Smooth muscle cell (in vitro differentiated cells): ENCODE measurements around the gene ENTHD1. TPM values are rescaled to one million over a fixed set of nuclear protein-coding genes. Genes with fewer than 3 reads are reported as not detected.

Source experiments
- DNase-seq: peaks from one replicate; lab custom pipeline; 2025; ENCODE audit not compliant: unreplicated experiment; lab: John Stamatoyannopoulos, UW
- H2AFZ ChIP-seq: fragments of 200-600 bp; sonication (generic); 2 replicates; pipeline ENCODE4 v1.6.0; 2016; ENCODE audit warnings: antibody characterized with exemption, low read depth, mild to moderate bottlenecking
- H3F3A ChIP-seq: fragments of 200-600 bp; sonication (generic); 2 replicates; pipeline ENCODE4 v1.6.0; 2017; ENCODE audit warnings: antibody characterized with exemption, low read depth
- H3K27ac ChIP-seq: fragments of 200-600 bp; sonication (generic); 2 replicates; pipeline ENCODE4 v1.5.1; 2016; ENCODE audit warnings: low read depth, mild to moderate bottlenecking
- H3K27me3 ChIP-seq: fragments of 200-600 bp; sonication (generic); 2 replicates; pipeline ENCODE4 v1.6.1; 2016; ENCODE audit warnings: low read depth, mild to moderate bottlenecking
- H3K36me3 ChIP-seq: fragments of 200-600 bp; sonication (generic); 2 replicates; pipeline ENCODE4 v1.5.1; 2016; ENCODE audit warnings: low read depth
- H3K4me1 ChIP-seq: fragments of 200-600 bp; sonication (generic); 2 replicates; pipeline ENCODE4 v1.5.1; 2016; ENCODE audit warnings: low read depth
- H3K4me2 ChIP-seq: fragments of 200-600 bp; sonication (generic); 2 replicates; pipeline ENCODE4 v1.6.0; 2016; ENCODE audit warnings: mild to moderate bottlenecking
- H3K4me3 ChIP-seq: fragments of 200-600 bp; sonication (generic); 2 replicates; pipeline ENCODE4 v1.5.1; 2016; ENCODE audit warnings: mild to moderate bottlenecking
- H3K79me2 ChIP-seq: fragments of 200-600 bp; sonication (generic); 2 replicates; pipeline ENCODE4 v1.6.0; 2016; ENCODE audit warnings: low read depth, mild to moderate bottlenecking
- H3K9ac ChIP-seq: fragments of 200-600 bp; sonication (generic); 2 replicates; pipeline ENCODE4 v1.6.0; 2016; ENCODE audit warnings: low read depth
- H3K9me3 ChIP-seq: fragments of 200-600 bp; sonication (generic); replicated peaks from 2 replicates; pipeline ENCODE4 v1.5.1; 2016; ENCODE audit warnings: low read depth
- H4K20me1 ChIP-seq: fragments of 200-600 bp; sonication (generic); 2 replicates; pipeline ENCODE4 v1.6.0; 2016; ENCODE audit warnings: low read depth
- WGBS: methylation state at CpG from one replicate; pipeline ENCODE4 v1.1.7; 2016; ENCODE audit warnings: low lambda C conversion rate; 5-methylcytosine and 5-hydroxymethylcytosine counted together
- polyA plus RNA-seq: library from polyadenylated mRNA; unstranded; fragments of >200 nt; fragmentation: Nextera tagmentation; extraction: Ambion mirVana; gene quantifications from 2 replicates; pipeline ENCODE4 v1.2.1, GENCODE V29; 2016
- total RNA-seq: library from RNA; depleted of rRNA; stranded (reverse); fragments of >200 nt; gene quantifications from 2 replicates; pipeline ENCODE4 v1.2.3, GENCODE V29; 2014
- TF ChIP-seq, protein P1 (sequence below): fragments of 200-600 bp; sonication (generic); IDR thresholded peaks from 2 replicates; pipeline ENCODE4 v1.5.1; 2017; ENCODE audit warnings: borderline replicate concordance, mild to moderate bottlenecking, antibody characterized with exemption; ENCODE audit not compliant: insufficient read depth, poor library complexity, severe bottlenecking

Gene ENTHD1
- total and polyA plus RNA-seq, 2 experiments from 2014 or later, result not detected

DNA sequence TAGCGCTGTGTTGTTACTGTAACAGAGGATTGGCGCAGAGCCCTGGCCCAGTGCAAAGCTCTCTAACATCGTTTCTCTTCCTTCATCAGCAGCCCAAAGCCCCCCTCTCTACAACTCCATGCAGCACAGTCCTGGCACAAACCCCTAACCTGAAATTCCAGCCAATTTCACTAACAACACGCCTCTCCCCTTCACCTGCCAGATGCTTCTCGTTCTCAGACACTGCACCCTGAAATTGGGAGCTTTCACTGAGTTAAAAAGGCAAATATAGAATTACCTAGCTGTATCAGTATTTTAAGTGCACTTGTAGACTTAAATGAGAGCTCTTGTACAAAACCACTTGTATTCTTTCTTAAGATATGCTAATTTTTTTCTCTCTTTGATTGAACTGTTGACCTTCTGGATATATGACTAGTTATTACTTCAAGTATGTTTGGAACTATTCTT lies 23.7 kb upstream of the ENTHD1 start:
- TF ChIP-seq, protein P1, sequence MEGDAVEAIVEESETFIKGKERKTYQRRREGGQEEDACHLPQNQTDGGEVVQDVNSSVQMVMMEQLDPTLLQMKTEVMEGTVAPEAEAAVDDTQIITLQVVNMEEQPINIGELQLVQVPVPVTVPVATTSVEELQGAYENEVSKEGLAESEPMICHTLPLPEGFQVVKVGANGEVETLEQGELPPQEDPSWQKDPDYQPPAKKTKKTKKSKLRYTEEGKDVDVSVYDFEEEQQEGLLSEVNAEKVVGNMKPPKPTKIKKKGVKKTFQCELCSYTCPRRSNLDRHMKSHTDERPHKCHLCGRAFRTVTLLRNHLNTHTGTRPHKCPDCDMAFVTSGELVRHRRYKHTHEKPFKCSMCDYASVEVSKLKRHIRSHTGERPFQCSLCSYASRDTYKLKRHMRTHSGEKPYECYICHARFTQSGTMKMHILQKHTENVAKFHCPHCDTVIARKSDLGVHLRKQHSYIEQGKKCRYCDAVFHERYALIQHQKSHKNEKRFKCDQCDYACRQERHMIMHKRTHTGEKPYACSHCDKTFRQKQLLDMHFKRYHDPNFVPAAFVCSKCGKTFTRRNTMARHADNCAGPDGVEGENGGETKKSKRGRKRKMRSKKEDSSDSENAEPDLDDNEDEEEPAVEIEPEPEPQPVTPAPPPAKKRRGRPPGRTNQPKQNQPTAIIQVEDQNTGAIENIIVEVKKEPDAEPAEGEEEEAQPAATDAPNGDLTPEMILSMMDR, result no peak

DNA sequence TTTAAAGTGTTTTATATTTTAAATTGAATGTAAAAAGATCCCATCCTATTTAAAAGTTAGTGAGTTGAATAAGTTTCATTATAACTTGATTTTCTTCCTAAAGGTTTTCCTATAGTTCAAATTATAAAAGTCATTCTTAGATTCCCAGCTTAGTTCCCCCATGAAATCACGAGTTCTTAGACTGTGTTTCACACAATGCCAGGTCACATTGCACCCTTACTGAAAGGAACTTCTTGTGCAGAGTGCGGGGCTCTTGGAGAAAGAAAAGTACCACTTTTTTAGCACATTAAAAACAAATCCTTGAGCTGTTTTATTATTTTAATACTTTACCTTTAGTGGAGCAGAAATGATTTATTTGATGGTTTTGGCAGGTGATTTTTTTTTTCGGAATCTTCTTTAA lies 22.9 kb upstream of the ENTHD1 start:
- H3K4me1 ChIP-seq, result peaks cover 7% of the 10 kb centered on the region
- no peaks in the 10 kb centered on the region for H3F3A ChIP-seq
- H3K27ac ChIP-seq, result no peak overlapping the region
- TF ChIP-seq, protein P1, result no peak
- no peaks in the 10 kb centered on the region for H3K79me2 ChIP-seq
- H3K4me3 ChIP-seq, result no peak overlapping the region
- H4K20me1 ChIP-seq, result no peaks in the 10 kb centered on the region
- no peak overlapping the region for H3K9ac ChIP-seq
- no peaks in the 10 kb centered on the region for H3K27me3 ChIP-seq
- H3K36me3 ChIP-seq, result no peaks in the 10 kb centered on the region
- no peak for DNase-seq
- 90% methylated on average over 3 of the region's 3 CpGs for WGBS
- H3K4me2 ChIP-seq, result no peak overlapping the region
- no peak overlapping the region for H2AFZ ChIP-seq
- no peaks in the 10 kb centered on the region for H3K9me3 ChIP-seq

More for the DNA sequence above, 23.7 kb upstream of the ENTHD1 start:
- no peak for DNase-seq
- no peaks in the 10 kb centered on the region for H4K20me1 ChIP-seq
- 85% methylated on average over 5 of the region's 5 CpGs for WGBS
- no peak overlapping the region for H3K9ac ChIP-seq
- no peak overlapping the region for H2AFZ ChIP-seq
- H3K9me3 ChIP-seq, result no peaks in the 10 kb centered on the region
- H3K4me1 ChIP-seq, result peaks cover 7% of the 10 kb centered on the region
- no peak overlapping the region for H3K4me3 ChIP-seq
- no peaks in the 10 kb centered on the region for H3F3A ChIP-seq
- H3K27ac ChIP-seq, result no peak overlapping the region
- H3K27me3 ChIP-seq, result no peaks in the 10 kb centered on the region
- no peak overlapping the region for H3K4me2 ChIP-seq
- no peaks in the 10 kb centered on the region for H3K79me2 ChIP-seq
- H3K36me3 ChIP-seq, result no peaks in the 10 kb centered on the region

DNA sequence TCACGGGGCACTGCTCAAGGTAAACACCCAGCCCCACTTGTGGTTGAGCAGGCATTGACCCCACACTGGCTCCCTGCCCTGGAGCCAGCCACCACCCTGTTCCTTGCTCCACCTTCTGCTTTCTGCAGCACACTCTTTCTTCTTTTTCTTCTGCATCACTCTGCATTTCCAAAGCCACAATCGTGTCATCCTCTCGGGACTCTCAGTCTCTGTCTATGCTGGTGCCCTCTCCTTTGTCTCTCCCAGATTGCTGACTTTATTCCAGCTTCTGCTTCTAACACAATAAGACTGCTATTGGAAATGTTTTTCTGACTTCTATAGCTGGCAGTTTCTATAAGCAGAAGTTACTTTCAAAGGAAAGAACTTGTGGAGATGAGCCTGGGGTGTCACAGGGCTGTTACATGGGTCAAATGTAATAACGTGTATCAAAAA lies 21.8 kb upstream of the ENTHD1 start:
- Histone ChIP-seq H4K20me1 (no peaks in the 10 kb centered on the region), H3K9me3 (no peaks in the 10 kb centered on the region), H3K27me3 (no peaks in the 10 kb centered on the region), H3K4me1 (peaks cover 7% of the 10 kb centered on the region), H3K79me2 (no peaks in the 10 kb centered on the region), H3K4me2 (no peak overlapping the region), H3K36me3 (no peaks in the 10 kb centered on the region), H2AFZ (no peak overlapping the region), H3K9ac (no peak overlapping the region), H3K4me3 (no peak overlapping the region), H3K27ac (no peak overlapping the region), H3F3A (no peaks in the 10 kb centered on the region)
- DNase-seq, result no peak
- 73% methylated on average over 4 of the region's 4 CpGs for WGBS
- TF ChIP-seq, protein P1, result no peak

DNA sequence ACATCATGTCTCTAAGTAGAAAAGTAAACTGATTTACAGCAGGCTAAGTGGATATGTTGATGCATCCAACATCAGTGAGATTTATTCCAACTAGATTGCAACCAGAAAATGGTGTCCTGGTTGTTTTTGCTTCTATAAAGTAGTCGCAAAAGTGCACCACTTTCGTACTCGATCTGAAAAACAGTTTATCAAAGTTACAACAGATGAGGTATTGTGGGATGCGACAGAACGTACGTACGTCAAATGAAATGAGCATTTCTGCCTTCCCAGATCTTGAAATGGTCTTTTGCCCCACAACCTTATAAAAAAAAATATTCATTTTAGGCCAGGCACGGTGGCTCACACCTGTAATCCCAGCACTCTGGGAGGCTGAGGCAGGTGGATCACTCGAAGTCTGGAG lies 21.0 kb upstream of the ENTHD1 start:
- H3K4me1 ChIP-seq, result peaks cover 7% of the 10 kb centered on the region
- no peaks in the 10 kb centered on the region for H3K27me3 ChIP-seq
- H3K27ac ChIP-seq, result no peak overlapping the region
- no peak overlapping the region for H3K4me2 ChIP-seq
- no peaks in the 10 kb centered on the region for H3K36me3 ChIP-seq
- H3F3A ChIP-seq, result no peaks in the 10 kb centered on the region
- no peaks in the 10 kb centered on the region for H4K20me1 ChIP-seq
- H3K79me2 ChIP-seq, result no peaks in the 10 kb centered on the region
- H3K9me3 ChIP-seq, result no peaks in the 10 kb centered on the region
- no peak overlapping the region for H2AFZ ChIP-seq
- no peak overlapping the region for H3K9ac ChIP-seq
- TF ChIP-seq, protein P1, result no peak
- DNase-seq, result no peak
- H3K4me3 ChIP-seq, result no peak overlapping the region
- WGBS, result 95% methylated on average over 9 of the region's 9 CpGs
